K562 (cell line): ENCODE measurements around the gene P3H4. TPM values are rescaled to one million over a fixed set of nuclear protein-coding genes. Genes with fewer than 3 reads are reported as not detected.

ENCODE experiments used
- ATAC-seq: fragments of 200-7000 bp; cut with Tn5 transposase; 3 replicates; pipeline ENCODE4 v1.9.1; 2020; ENCODE audit warnings: moderate library complexity
- BruUV-seq: library from RNA; stranded (reverse); fragments of 400-500 nt; replicated peaks from 2 replicates; lab custom pipeline; 2021; lab: Mats Ljungman, UMichigan
- CTCF ChIA-PET: fragments of 300-600 bp; formaldehyde crosslinking; extraction: SDS; loops from one replicate; lab custom pipeline; 2021; ENCODE audit warnings: low intra/inter-chr PET ratio; lab: Yijun Ruan, JAX
- POLR2A ChIA-PET: fragments of 300-600, 350-650 bp; sonication (Branson Sonifier 250); formaldehyde crosslinking; extraction: SDS; loops from one replicate; lab custom pipeline; 2021; ENCODE audit warnings: antibody characterized with exemption, inconsistent platforms; lab: Yijun Ruan, JAX
- DNase-seq, 4 experiments: peaks; one replicate each; pipeline versions ENCODE4 v3.0.0 to v3.0.0-alpha.2; 2011 to 2018; ENCODE audit warnings: low spot score in 3 of 4, mixed read lengths in 3 of 4; ENCODE audit errors: extremely low read depth in 1 of 4
- FAIRE-seq: peaks from 2 replicates; lab custom pipeline; 2011; peaks lifted over from hg19 to GRCh38; lab: Jason Lieb, UNC
- H2AFZ ChIP-seq: 2 replicates; pipeline ENCODE4 v1.6.0; 2011; ENCODE audit warnings: low read depth, low read length, control low read depth, inconsistent platforms
- H3K27ac ChIP-seq: fragments of 200-600 bp; 3 replicates; pipeline ENCODE4 v1.8.0; 2011; ENCODE audit warnings: low read depth, mild to moderate bottlenecking, control low read depth, inconsistent platforms, low read length, moderate library complexity, mixed read lengths; ENCODE audit errors: extremely low read depth
- H3K27me3 ChIP-seq, 2 experiments: fragments of 300-600 bp in 1 of 2; 2 replicates in 1 of 2; 3 replicates in 1 of 2; pipeline versions ENCODE4 v1.6.0 to v1.8.0; 2011; ENCODE audit warnings: inconsistent platforms in 2 of 2, low read length in 2 of 2, mild to moderate bottlenecking in 1 of 2, mixed read lengths in 1 of 2, moderate library complexity in 1 of 2; ENCODE audit not compliant: control insufficient read depth in 2 of 2, insufficient read depth in 2 of 2
- H3K36me3 ChIP-seq: fragments of 300-600 bp; 3 replicates; pipeline ENCODE4 v1.8.0; 2011; ENCODE audit warnings: mild to moderate bottlenecking, low read length, inconsistent platforms; ENCODE audit not compliant: control insufficient read depth, insufficient read depth
- H3K4me1 ChIP-seq, 2 experiments: fragments of 200-600 bp in 1 of 2; replicated peaks in 1 of 2; 2 replicates in 1 of 2; 3 replicates in 1 of 2; pipeline versions ENCODE4 v1.5.1 to v1.8.0; 2011; ENCODE audit warnings: inconsistent platforms in 2 of 2, low read length in 2 of 2, mild to moderate bottlenecking in 1 of 2, mixed read lengths in 1 of 2, moderate library complexity in 1 of 2; ENCODE audit not compliant: control insufficient read depth in 2 of 2, insufficient read depth in 2 of 2
- H3K4me2 ChIP-seq: 2 replicates; pipeline ENCODE4 v1.6.1; 2011; ENCODE audit warnings: low read length, control low read depth, inconsistent platforms, mixed read lengths; ENCODE audit not compliant: insufficient read depth
- H3K4me3 ChIP-seq: fragments of 200-600 bp; sonication (generic), shearing (Covaris generic); 2 replicates; pipeline ENCODE4 v1.5.1; 2016; ENCODE audit warnings: control low read depth, inconsistent platforms
- H3K79me2 ChIP-seq: fragments of 200-600 bp; 3 replicates; pipeline ENCODE4 v1.8.0; 2011; ENCODE audit warnings: low read length, inconsistent platforms; ENCODE audit not compliant: control insufficient read depth, insufficient read depth
- H3K9ac ChIP-seq, 2 experiments: 2 replicates each; pipeline versions ENCODE4 v1.6.0 to v1.6.1; 2011; ENCODE audit warnings: low read depth in 2 of 2, low read length in 2 of 2, control low read depth in 1 of 2, inconsistent platforms in 1 of 2, mild to moderate bottlenecking in 1 of 2, mixed read lengths in 1 of 2; ENCODE audit not compliant: insufficient read depth in 1 of 2
- H3K9me1 ChIP-seq: one replicate; pipeline ENCODE4 v1.6.0; 2011; ENCODE audit warnings: inconsistent platforms, mild to moderate bottlenecking, low read length, moderate library complexity; ENCODE audit not compliant: control insufficient read depth, insufficient read depth
- H3K9me3 ChIP-seq: replicated peaks from 2 replicates; pipeline ENCODE4 v1.5.1; 2011; ENCODE audit warnings: low read depth, low read length, inconsistent platforms; ENCODE audit not compliant: control insufficient read depth, insufficient read depth
- H4K20me1 ChIP-seq: replicated peaks from 2 replicates; pipeline ENCODE4 v1.6.1; 2011; ENCODE audit warnings: low read length, inconsistent platforms, mixed read lengths; ENCODE audit not compliant: control insufficient read depth, insufficient read depth
- RHOXF2B ChIP-seq: fragments of 250-450 bp; sonication (Bioruptor Pico); conservative IDR thresholded peaks from 2 replicates; pipeline ENCODE4 v1.5.1; 2021
- ZKSCAN1 ChIP-seq: fragments of 150-350 bp; IDR thresholded peaks from 2 replicates; pipeline ENCODE4 v1.6.1; 2016; ENCODE audit warnings: low read depth, low read length
- ZNF583 ChIP-seq: fragments of 250-450 bp; sonication (Bioruptor Pico); IDR thresholded peaks from 2 replicates; pipeline ENCODE4 v1.4.0; 2020
- WGBS: fragments of 100-300 bp; shearing (Covaris generic); methylation state at CpG from one replicate; pipeline ENCODE4 v1.1.6; 2016; ENCODE audit warnings: low coverage, mixed read lengths; ENCODE audit not compliant: insufficient coverage; ENCODE audit errors: missing lambda C conversion rate; 5-methylcytosine and 5-hydroxymethylcytosine counted together
- in situ Hi-C: fragments of 300-500 bp; cut with MboI; formaldehyde crosslinking; loops from 4 replicates; pipeline ENCODE4 v1.15.0; 2018; ENCODE audit warnings: inconsistent platforms, mixed read lengths
- intact Hi-C: fragments of 100-400 bp; cut with micrococcal nuclease; formaldehyde crosslinking; loops from 2 replicates; pipeline ENCODE4 v1.14.2; 2022
- polyA plus RNA-seq, 8 experiments: library from polyadenylated mRNA; depleted of rRNA in 4 of 8; stranded (reverse) in 5 of 8; unstranded in 3 of 8; fragments of >200 nt; fragmentation: Nextera tagmentation in 2 of 8; fragmentation: Illumina TruSeq in 1 of 8; extraction: Ambion mirVana in 2 of 8; extraction: Trizol in 1 of 8; gene quantifications; 2 replicates each; pipeline versions ENCODE4 v1.2.1 to v1.2.3, GENCODE V29; 2011 to 2014; ENCODE audit warnings: inconsistent platforms in 1 of 8, missing spikeins in 1 of 8
- total RNA-seq, 7 experiments: library from RNA; depleted of rRNA in 6 of 7; stranded (reverse); fragments of >200 nt in 6 of 7; fragmentation: Illumina TruSeq in 2 of 7; extraction: Trizol in 2 of 7; gene quantifications; 2 replicates each; pipeline versions ENCODE4 v1.2.1 to v1.2.3, GENCODE V29; 2011 to 2021; ENCODE audit warnings: low replicate concordance in 1 of 7

Gene P3H4
- total and polyA plus RNA-seq, 9 of the 15 experiments (the other 6 are each of a cell fraction or from before 2014, with no cell fraction given), result 0.10 to 3.7 (median 1.0) TPM

- TF ChIP-seq RHOXF2B (CRISPR knock-in tag), result no peak
- TF ChIP-seq, all 486 proteins: peak for 0
Measured at GRCh38 chr17:41769346-41769862, 42.3 kb downstream of the P3H4 start (continued).

GRCh38 chr17:41768682-41769288 lies 43.0 kb downstream of the P3H4 start:
- ChIA-PET POLR2A (interaction anchor here (0.6 to 0.7 kb wide), 3 partner anchors 9 to 12 kb away, joined by 3 to 4 read pairs (median 3); no protein-coding TSS in a partner anchor), CTCF (no interaction called here)
- Histone ChIP-seq H3K27ac (no peak overlapping the region), H2AFZ (no peak overlapping the region), H3K79me2 (peaks cover 11% of the 10 kb centered on the region), H3K9ac (no peak overlapping the region), H3K4me2 (no peak overlapping the region), H3K36me3 (peaks cover 88% of the 10 kb centered on the region), H3K4me3 (no peak overlapping the region), H3K4me1 (peaks cover 0 to 16% of the 10 kb centered on the region in 2 experiments; a peak in 2 of 5 replicates), H3K27me3 (no peaks in the 10 kb centered on the region), H3K9me3 (no peaks in the 10 kb centered on the region), H4K20me1 (peaks cover 10% of the 10 kb centered on the region; the same call in 1 of the 2 replicates), H3K9me1 (peaks cover 3% of the 10 kb centered on the region)
- ATAC-seq (no peak), DNase-seq (no peak), FAIRE-seq (no peak)
- TF ChIP-seq ZKSCAN1 (peak; percentile 91), ZNF583 (CRISPR knock-in tag) (no peak)
- in situ Hi-C loops, result no loop called here
- intact Hi-C loops, result no loop called here
- WGBS, result 94% methylated on average over 21 of the region's 23 CpGs
- BruUV-seq, result no TSS peak
